ENCODE measurements around the gene SLC6A12.

DNA sequence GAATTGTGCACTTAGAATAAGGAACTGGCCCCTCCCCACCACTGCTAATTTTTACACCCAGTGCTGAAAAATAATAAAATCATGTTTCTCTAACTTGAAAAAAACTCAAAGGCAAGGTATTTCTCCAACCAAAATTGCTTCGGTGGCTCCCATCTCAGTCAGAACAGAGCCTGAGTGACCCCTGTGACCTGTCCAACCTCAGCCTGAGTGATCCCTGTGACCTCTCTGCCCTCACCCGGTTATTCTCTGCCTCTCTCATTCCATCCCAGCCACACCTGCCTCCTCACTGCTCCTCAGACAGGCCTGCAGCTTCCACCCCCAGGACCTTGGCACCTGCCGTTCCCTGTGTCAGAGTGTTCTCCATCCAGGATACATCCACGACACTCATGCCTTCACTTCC lies 5.1 kb downstream of the SLC6A12 start:
- TF ChIP-seq, protein P1, sequence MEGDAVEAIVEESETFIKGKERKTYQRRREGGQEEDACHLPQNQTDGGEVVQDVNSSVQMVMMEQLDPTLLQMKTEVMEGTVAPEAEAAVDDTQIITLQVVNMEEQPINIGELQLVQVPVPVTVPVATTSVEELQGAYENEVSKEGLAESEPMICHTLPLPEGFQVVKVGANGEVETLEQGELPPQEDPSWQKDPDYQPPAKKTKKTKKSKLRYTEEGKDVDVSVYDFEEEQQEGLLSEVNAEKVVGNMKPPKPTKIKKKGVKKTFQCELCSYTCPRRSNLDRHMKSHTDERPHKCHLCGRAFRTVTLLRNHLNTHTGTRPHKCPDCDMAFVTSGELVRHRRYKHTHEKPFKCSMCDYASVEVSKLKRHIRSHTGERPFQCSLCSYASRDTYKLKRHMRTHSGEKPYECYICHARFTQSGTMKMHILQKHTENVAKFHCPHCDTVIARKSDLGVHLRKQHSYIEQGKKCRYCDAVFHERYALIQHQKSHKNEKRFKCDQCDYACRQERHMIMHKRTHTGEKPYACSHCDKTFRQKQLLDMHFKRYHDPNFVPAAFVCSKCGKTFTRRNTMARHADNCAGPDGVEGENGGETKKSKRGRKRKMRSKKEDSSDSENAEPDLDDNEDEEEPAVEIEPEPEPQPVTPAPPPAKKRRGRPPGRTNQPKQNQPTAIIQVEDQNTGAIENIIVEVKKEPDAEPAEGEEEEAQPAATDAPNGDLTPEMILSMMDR (IDR thresholded peaks at IDR 0.05), result no peak
- no peak for TF ChIP-seq POLR2A (IDR thresholded peaks at IDR 0.05)

Measured in uterus (tissue), 2 donors.